HepG2 (cell line): ENCODE measurements around the gene IFNL1. TPM values are rescaled to one million over a fixed set of nuclear protein-coding genes. Genes with fewer than 3 reads are reported as not detected.

ENCODE experiments used
- EP300 ChIP-seq, 3 experiments: sonication (generic) in 1 of 3; formaldehyde crosslinking in 1 of 3; IDR thresholded peaks; 2 replicates each; pipeline versions ENCODE4 v1.5.1 to v1.6.1; 2011 to 2020; ENCODE audit warnings: low read depth in 2 of 3, low read length in 2 of 3, borderline replicate concordance in 1 of 3, improper control_type of control experiment in 1 of 3, mild to moderate bottlenecking in 1 of 3, missing genetic modification reagents in 1 of 3, moderate library complexity in 1 of 3
- ISL2 ChIP-seq: sonication (generic); formaldehyde crosslinking; IDR thresholded peaks from 2 replicates; pipeline ENCODE4 v1.5.0; 2020; ENCODE audit warnings: missing genetic modification reagents
- KDM6A ChIP-seq: IDR thresholded peaks from 2 replicates; pipeline ENCODE4 v1.6.1; 2016; ENCODE audit warnings: low read depth
- KLF6 ChIP-seq: IDR thresholded peaks from 2 replicates; pipeline ENCODE4 v1.8.0; 2016; ENCODE audit warnings: missing biosample characterization, missing genetic modification reagents
- MBD4 ChIP-seq: IDR thresholded peaks from 2 replicates; pipeline ENCODE4 v1.6.1; 2012; ENCODE audit warnings: low read length, inconsistent platforms, borderline replicate concordance
- NFE2L1 ChIP-seq: sonication (generic); formaldehyde crosslinking; IDR thresholded peaks from 2 replicates; pipeline ENCODE4 v1.4.0; 2020; ENCODE audit warnings: missing genetic modification reagents, mild to moderate bottlenecking, borderline replicate concordance
- REL ChIP-seq: sonication (generic); formaldehyde crosslinking; conservative IDR thresholded peaks from 2 replicates; pipeline ENCODE4 v1.8.0; 2022; ENCODE audit warnings: mild to moderate bottlenecking, missing genetic modification reagents, moderate library complexity
- XBP1 ChIP-seq: sonication (generic); formaldehyde crosslinking; IDR thresholded peaks from 2 replicates; pipeline ENCODE4 v1.5.0; 2020; ENCODE audit warnings: missing genetic modification reagents
- ZNF136 ChIP-seq: sonication (generic); formaldehyde crosslinking; IDR thresholded peaks from 2 replicates; pipeline ENCODE4 v1.8.1; 2022; ENCODE audit warnings: low read depth, mild to moderate bottlenecking, moderate library complexity, missing genetic modification reagents
- ZNF30 ChIP-seq: sonication (generic); formaldehyde crosslinking; IDR thresholded peaks from 2 replicates; pipeline ENCODE4 v1.5.0; 2020; ENCODE audit warnings: mild to moderate bottlenecking, missing genetic modification reagents
- ZNF558 ChIP-seq: sonication (generic); formaldehyde crosslinking; IDR thresholded peaks from 2 replicates; pipeline ENCODE4 v1.9.0; 2022; ENCODE audit warnings: mild to moderate bottlenecking, missing genetic modification reagents, borderline replicate concordance
- ZNF7 ChIP-seq: IDR thresholded peaks from 2 replicates; pipeline ENCODE4 v1.6.1; 2016; ENCODE audit warnings: missing biosample characterization, missing genetic modification reagents
- polyA plus RNA-seq, 8 experiments: library from polyadenylated mRNA; depleted of rRNA in 3 of 8; stranded (reverse) in 7 of 8; unstranded in 1 of 8; fragments of >200 nt; fragmentation: Illumina TruSeq in 4 of 8; extraction: Trizol in 4 of 8; gene quantifications; 2 replicates each; pipeline versions ENCODE4 v1.2.1 to v1.2.3, GENCODE V29; 2011 to 2016; ENCODE audit warnings: low read depth in 4 of 8, missing spikeins in 1 of 8, mixed read lengths in 1 of 8; ENCODE audit not compliant: insufficient read depth in 1 of 8
- total RNA-seq, 5 experiments: library from RNA; depleted of rRNA; stranded (reverse); fragments of >200 nt; fragmentation: Illumina TruSeq; extraction: Trizol; gene quantifications; 2 replicates each; pipeline ENCODE4 v1.2.3, GENCODE V29; 2016; ENCODE audit warnings: low read depth in 1 of 5
- TF ChIP-seq, protein P1 (sequence below): sonication (generic); formaldehyde crosslinking; IDR thresholded peaks from 2 replicates; pipeline ENCODE4 v1.4.0; 2020; ENCODE audit warnings: missing genetic modification reagents
- TF ChIP-seq, protein P2 (sequence below): fragments of 450-650 bp; IDR thresholded peaks from 2 replicates; pipeline ENCODE4 v1.6.1; 2017
- TF ChIP-seq, protein P3 (sequence below): sonication (generic); formaldehyde crosslinking; IDR thresholded peaks from 2 replicates; pipeline ENCODE4 v1.4.0; 2020; ENCODE audit warnings: missing genetic modification reagents
- TF ChIP-seq, protein P4 (sequence below), 2 experiments: sonication (generic) in 1 of 2; formaldehyde crosslinking in 1 of 2; IDR thresholded peaks; 2 replicates each; pipeline versions ENCODE4 v1.4.0 to v1.6.1; 2018 to 2020; ENCODE audit warnings: missing genetic modification reagents in 2 of 2, borderline replicate concordance in 1 of 2, low read depth in 1 of 2, mild to moderate bottlenecking in 1 of 2, missing biosample characterization in 1 of 2
- TF ChIP-seq, protein P5 (sequence below): sonication (generic); formaldehyde crosslinking; IDR thresholded peaks from 2 replicates; pipeline ENCODE4 v1.5.0; 2020; ENCODE audit warnings: mild to moderate bottlenecking, low read depth, missing genetic modification reagents, borderline replicate concordance

IFNL1 gene
- total and polyA plus RNA-seq, 2 of the 13 experiments (the other 11 are each of a cell fraction or from before 2014, with no cell fraction given), result not detected

DNA sequence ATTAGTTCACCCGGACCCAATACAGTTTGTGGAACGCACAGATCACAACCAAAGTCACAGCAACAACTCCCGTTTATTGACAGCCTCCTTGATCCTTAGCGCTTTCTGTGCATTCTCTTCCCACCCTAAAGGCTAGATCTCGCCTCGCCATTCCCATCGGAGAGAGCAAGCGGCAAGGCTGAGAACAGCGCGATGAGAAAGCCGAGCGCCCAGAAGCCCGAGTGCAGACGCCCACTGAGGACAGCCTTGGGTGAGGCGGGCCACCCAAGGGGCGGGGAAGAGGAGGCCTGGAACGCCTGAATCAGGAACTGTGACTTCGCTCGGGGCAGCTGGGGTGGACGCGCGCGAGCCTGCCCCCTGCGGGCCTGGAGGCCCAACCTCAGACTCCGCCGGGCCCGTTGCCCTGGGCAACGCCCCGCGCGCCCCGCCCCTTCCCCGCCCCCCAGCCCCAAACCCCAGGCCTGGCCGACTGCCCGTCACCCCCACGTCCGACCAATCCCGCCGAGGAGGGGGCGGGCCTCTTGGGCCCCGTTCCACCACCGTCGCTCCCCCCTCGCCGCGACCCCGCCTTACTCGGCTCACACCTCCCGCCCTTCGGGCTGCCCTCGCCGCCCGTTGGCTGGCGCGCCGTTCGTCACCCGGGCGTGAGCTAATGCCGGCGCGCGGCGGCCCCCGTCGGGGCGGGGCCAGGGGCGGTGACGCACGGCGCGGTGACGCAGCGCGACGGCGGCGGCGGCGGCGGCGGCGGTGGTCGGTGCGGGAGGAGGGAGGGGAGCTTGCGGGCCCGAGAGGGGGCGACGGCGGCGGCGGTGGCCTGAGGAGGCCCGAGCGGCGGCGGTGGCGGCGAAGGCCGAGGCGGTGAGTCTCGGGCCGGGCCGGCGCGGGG, 45.8 kb downstream of the IFNL1 start, which contains the start of gene SAMD4B (continued):
- TF ChIP-seq, protein P1, sequence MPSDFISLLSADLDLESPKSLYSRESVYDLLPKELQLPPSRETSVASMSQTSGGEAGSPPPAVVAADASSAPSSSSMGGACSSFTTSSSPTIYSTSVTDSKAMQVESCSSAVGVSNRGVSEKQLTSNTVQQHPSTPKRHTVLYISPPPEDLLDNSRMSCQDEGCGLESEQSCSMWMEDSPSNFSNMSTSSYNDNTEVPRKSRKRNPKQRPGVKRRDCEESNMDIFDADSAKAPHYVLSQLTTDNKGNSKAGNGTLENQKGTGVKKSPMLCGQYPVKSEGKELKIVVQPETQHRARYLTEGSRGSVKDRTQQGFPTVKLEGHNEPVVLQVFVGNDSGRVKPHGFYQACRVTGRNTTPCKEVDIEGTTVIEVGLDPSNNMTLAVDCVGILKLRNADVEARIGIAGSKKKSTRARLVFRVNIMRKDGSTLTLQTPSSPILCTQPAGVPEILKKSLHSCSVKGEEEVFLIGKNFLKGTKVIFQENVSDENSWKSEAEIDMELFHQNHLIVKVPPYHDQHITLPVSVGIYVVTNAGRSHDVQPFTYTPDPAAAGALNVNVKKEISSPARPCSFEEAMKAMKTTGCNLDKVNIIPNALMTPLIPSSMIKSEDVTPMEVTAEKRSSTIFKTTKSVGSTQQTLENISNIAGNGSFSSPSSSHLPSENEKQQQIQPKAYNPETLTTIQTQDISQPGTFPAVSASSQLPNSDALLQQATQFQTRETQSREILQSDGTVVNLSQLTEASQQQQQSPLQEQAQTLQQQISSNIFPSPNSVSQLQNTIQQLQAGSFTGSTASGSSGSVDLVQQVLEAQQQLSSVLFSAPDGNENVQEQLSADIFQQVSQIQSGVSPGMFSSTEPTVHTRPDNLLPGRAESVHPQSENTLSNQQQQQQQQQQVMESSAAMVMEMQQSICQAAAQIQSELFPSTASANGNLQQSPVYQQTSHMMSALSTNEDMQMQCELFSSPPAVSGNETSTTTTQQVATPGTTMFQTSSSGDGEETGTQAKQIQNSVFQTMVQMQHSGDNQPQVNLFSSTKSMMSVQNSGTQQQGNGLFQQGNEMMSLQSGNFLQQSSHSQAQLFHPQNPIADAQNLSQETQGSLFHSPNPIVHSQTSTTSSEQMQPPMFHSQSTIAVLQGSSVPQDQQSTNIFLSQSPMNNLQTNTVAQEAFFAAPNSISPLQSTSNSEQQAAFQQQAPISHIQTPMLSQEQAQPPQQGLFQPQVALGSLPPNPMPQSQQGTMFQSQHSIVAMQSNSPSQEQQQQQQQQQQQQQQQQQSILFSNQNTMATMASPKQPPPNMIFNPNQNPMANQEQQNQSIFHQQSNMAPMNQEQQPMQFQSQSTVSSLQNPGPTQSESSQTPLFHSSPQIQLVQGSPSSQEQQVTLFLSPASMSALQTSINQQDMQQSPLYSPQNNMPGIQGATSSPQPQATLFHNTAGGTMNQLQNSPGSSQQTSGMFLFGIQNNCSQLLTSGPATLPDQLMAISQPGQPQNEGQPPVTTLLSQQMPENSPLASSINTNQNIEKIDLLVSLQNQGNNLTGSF (CRISPR knock-in tag), result 0 out of 2 replicates have a peak, but pooled peaks have one; percentile 30
- TF ChIP-seq, protein P2, sequence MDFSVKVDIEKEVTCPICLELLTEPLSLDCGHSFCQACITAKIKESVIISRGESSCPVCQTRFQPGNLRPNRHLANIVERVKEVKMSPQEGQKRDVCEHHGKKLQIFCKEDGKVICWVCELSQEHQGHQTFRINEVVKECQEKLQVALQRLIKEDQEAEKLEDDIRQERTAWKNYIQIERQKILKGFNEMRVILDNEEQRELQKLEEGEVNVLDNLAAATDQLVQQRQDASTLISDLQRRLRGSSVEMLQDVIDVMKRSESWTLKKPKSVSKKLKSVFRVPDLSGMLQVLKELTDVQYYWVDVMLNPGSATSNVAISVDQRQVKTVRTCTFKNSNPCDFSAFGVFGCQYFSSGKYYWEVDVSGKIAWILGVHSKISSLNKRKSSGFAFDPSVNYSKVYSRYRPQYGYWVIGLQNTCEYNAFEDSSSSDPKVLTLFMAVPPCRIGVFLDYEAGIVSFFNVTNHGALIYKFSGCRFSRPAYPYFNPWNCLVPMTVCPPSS, result no peak
- TF ChIP-seq KLF6 (CRISPR knock-in tag) (peak; percentile 87), ZNF558 (CRISPR knock-in tag) (no peak), ZNF7 (no peak), REL (no peak), MBD4 (no peak), ISL2 (CRISPR knock-in tag) (peak; percentile 34; the same call in 1 of the 2 replicates), ZNF30 (CRISPR knock-in tag) (no peak), KDM6A (CRISPR knock-in tag) (no peak), NFE2L1 (CRISPR knock-in tag) (no peak), EP300 (IDR thresholded peaks at IDR 0.05; ENCODE audit: low read depth in 2 of 2, low read length in 2 of 2) (0 out of 4 replicates have a peak, but pooled peaks of 1 of the 2 experiments have one; percentile 20), EP300 (CRISPR knock-in tag; IDR thresholded peaks at IDR 0.05; ENCODE audit: borderline replicate concordance) (no peak; the same call in 1 of the 2 replicates), ZNF136 (CRISPR knock-in tag) (no peak), XBP1 (no peak)
- TF ChIP-seq, protein P3, sequence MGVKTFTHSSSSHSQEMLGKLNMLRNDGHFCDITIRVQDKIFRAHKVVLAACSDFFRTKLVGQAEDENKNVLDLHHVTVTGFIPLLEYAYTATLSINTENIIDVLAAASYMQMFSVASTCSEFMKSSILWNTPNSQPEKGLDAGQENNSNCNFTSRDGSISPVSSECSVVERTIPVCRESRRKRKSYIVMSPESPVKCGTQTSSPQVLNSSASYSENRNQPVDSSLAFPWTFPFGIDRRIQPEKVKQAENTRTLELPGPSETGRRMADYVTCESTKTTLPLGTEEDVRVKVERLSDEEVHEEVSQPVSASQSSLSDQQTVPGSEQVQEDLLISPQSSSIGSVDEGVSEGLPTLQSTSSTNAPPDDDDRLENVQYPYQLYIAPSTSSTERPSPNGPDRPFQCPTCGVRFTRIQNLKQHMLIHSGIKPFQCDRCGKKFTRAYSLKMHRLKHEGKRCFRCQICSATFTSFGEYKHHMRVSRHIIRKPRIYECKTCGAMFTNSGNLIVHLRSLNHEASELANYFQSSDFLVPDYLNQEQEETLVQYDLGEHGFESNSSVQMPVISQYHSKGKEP (CRISPR knock-in tag), result no peak
- TF ChIP-seq, protein P4, sequence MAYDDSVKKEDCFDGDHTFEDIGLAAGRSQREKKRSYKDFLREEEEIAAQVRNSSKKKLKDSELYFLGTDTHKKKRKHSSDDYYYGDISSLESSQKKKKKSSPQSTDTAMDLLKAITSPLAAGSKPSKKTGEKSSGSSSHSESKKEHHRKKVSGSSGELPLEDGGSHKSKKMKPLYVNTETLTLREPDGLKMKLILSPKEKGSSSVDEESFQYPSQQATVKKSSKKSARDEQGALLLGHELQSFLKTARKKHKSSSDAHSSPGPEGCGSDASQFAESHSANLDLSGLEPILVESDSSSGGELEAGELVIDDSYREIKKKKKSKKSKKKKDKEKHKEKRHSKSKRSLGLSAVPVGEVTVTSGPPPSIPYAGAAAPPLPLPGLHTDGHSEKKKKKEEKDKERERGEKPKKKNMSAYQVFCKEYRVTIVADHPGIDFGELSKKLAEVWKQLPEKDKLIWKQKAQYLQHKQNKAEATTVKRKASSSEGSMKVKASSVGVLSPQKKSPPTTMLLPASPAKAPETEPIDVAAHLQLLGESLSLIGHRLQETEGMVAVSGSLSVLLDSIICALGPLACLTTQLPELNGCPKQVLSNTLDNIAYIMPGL (CRISPR knock-in tag; IDR thresholded peaks at IDR 0.05; ENCODE audit: borderline replicate concordance in 1 of 2, low read depth in 1 of 2), result peak; percentile 91 to 93; a peak in 3 of 4 replicates
- TF ChIP-seq, protein P5, sequence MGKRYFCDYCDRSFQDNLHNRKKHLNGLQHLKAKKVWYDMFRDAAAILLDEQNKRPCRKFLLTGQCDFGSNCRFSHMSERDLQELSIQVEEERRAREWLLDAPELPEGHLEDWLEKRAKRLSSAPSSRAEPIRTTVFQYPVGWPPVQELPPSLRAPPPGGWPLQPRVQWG (CRISPR knock-in tag), result no peak
